Measurements from ENCODE around the gene SPATS2. TPM values are rescaled to one million over a fixed set of nuclear protein-coding genes. Genes with fewer than 3 reads are reported as not detected.

SPATS2 gene
- total RNA-seq, 1 donor from 2014 or later = 32.1 TPM

GRCh38 chr12:49335955-49336644, 31.2 kb upstream of the SPATS2 start:
- no peak for DNase-seq (ENCODE audit: low spot score)

- DNase-seq (ENCODE audit: low spot score) = peak; percentile 82
Observed at GRCh38 chr12:49336645-49337584, 30.3 kb upstream of the SPATS2 start, which contains the start of gene C1QL4. C1QL4 (minus strand) TSS chr12:49337188; CDS start chr12:49336477, 711 bp downstream.

- DNase-seq (ENCODE audit: low spot score) = no peak
Observed at GRCh38 chr12:49338830-49339463, 28.3 kb upstream of the SPATS2 start.

GRCh38 chr12:49339464-49339861, 27.8 kb upstream of the SPATS2 start:
- no peak for DNase-seq (ENCODE audit: low spot score)

GRCh38 chr12:49340095-49340870, 27.0 kb upstream of the SPATS2 start:
- no peak for DNase-seq (ENCODE audit: low spot score)

GRCh38 chr12:49340971-49341776, 26.1 kb upstream of the SPATS2 start:
- DNase-seq (ENCODE audit: low spot score) = no peak

- no peak for DNase-seq (ENCODE audit: low spot score)
Observed at GRCh38 chr12:49341777-49342065, 25.5 kb upstream of the SPATS2 start.

GRCh38 chr12:49342066-49342913, 25.0 kb upstream of the SPATS2 start:
- DNase-seq (ENCODE audit: low spot score) = peak; percentile 74

- DNase-seq (ENCODE audit: low spot score) = no peak
Observed at GRCh38 chr12:49342914-49343731, 24.1 kb upstream of the SPATS2 start.

GRCh38 chr12:49344486-49345050, 22.7 kb upstream of the SPATS2 start:
- DNase-seq (ENCODE audit: low spot score) = no peak

- DNase-seq (ENCODE audit: low spot score) = no peak
Observed at GRCh38 chr12:49345051-49345824, 22.0 kb upstream of the SPATS2 start.

- no peak for DNase-seq (ENCODE audit: low spot score)
Observed at GRCh38 chr12:49345825-49346658, 21.2 kb upstream of the SPATS2 start.

GRCh38 chr12:49346659-49347310, 20.5 kb upstream of the SPATS2 start, which contains the start of gene DNAJC22:
DNAJC22 (plus strand) TSS chr12:49346888; CDS start chr12:49348873, 1,985 bp downstream.
- no peak for DNase-seq (ENCODE audit: low spot score)

- DNase-seq (ENCODE audit: low spot score) = peak; percentile 93
Observed at GRCh38 chr12:49347311-49348193, 19.7 kb upstream of the SPATS2 start.

- no peak for DNase-seq (ENCODE audit: low spot score)
Observed at GRCh38 chr12:49348781-49349180, 18.5 kb upstream of the SPATS2 start.

Measured in mucosa of gallbladder (tissue), 1 donor.